ENCODE results near the gene KCNK15. TPM values are rescaled to one million over a fixed set of nuclear protein-coding genes. Genes with fewer than 3 reads are reported as not detected.

KCNK15 gene
- total and polyA plus RNA-seq, 10 of the 15 experiments (the other 5 are each of a cell fraction or from before 2014, with no cell fraction given) = not detected

DNA sequence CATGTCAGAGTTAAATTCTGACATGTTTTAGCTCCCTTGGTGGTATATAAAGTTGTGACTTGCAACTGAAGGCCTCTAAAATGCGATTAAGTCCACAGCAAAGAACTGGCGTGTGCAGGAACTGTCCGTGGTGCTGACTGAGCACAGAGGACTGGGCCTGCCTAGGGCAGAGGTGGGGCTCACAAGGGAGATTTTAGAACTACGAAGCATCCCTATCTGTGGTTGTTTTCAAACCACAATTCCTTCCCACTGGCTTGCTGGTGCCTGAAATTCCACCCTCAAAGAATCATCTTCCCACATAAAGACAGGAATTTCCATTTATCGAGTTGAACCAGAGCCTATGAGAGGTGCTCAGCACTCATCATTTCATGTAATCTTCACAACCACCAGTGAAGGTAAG is 34.6 kb downstream of the KCNK15 start:
- WGBS (ENCODE audit: insufficient coverage, insufficient replicate concordance, low lambda C conversion rate, missing lambda C conversion rate) = 27% methylated on average over 5 of the region's 5 CpGs
- no peak for FAIRE-seq
- SMC1A ChIA-PET (ENCODE audit: uncharacterized antibody, unreplicated experiment) = no interaction called here
- Histone ChIP-seq H2AFZ (ENCODE audit: control insufficient read depth, low read depth, low read length) (no peak overlapping the region), H3K79me2 (ENCODE audit: control insufficient read depth, insufficient read depth, low read length) (no peaks in the 10 kb centered on the region), H3K4me3 (no peak overlapping the region), H3K27me3 (replicated peaks in 1 of 2; ENCODE audit: control insufficient read depth in 2 of 2, insufficient read depth in 2 of 2, low read length in 1 of 2) (no peaks in the 10 kb centered on the region; a peak in 2 of 4 replicates), H3K9ac (ENCODE audit: control insufficient read depth, insufficient read depth, low read length) (no peak overlapping the region), H3K9me3 (replicated peaks; ENCODE audit: control insufficient read depth, insufficient read depth, low read length) (no peaks in the 10 kb centered on the region), H3K36me3 (ENCODE audit: control insufficient read depth in 2 of 2, insufficient read depth in 2 of 2, low read length in 1 of 2) (no peaks in the 10 kb centered on the region), H4K20me1 (ENCODE audit: control insufficient read depth, insufficient read depth) (peaks cover 4% of the 10 kb centered on the region; the same call in 1 of the 2 replicates), H3K4me2 (ENCODE audit: control insufficient read depth, insufficient read depth) (no peak overlapping the region), H3K4me1 (ENCODE audit: control insufficient read depth, insufficient read depth, low read length) (no peaks in the 10 kb centered on the region), H3K27ac (ENCODE audit: control insufficient read depth, insufficient read depth) (no peak overlapping the region)
- CTCF ChIA-PET = no interaction called here
- BruUV-seq (replicated peaks) = no TSS peak
- DNase-seq (ENCODE audit: low read depth, low spot score) = no peak
- in situ Hi-C loops (cut with MboI) = no loop called here
- RAD21 ChIA-PET (ENCODE audit: unreplicated experiment) = no interaction called here
- POLR2A ChIA-PET = no interaction called here
- intact Hi-C loops (cut with micrococcal nuclease; ENCODE audit: unreplicated experiment) = no loop called here
- ATAC-seq = 0 out of 3 replicates have a peak, but pooled peaks have one; percentile 43
- TF ChIP-seq ETV6 (conservative IDR thresholded peaks at IDR 0.05 in 1 of 2, IDR thresholded peaks at IDR 0.05 in 1 of 2; ENCODE audit: borderline replicate concordance in 1 of 2, low read depth in 1 of 2) (no peak), NFIC (IDR thresholded peaks at IDR 0.05; ENCODE audit: low read depth, low read length) (no peak)
- TF ChIP-seq, protein P1, sequence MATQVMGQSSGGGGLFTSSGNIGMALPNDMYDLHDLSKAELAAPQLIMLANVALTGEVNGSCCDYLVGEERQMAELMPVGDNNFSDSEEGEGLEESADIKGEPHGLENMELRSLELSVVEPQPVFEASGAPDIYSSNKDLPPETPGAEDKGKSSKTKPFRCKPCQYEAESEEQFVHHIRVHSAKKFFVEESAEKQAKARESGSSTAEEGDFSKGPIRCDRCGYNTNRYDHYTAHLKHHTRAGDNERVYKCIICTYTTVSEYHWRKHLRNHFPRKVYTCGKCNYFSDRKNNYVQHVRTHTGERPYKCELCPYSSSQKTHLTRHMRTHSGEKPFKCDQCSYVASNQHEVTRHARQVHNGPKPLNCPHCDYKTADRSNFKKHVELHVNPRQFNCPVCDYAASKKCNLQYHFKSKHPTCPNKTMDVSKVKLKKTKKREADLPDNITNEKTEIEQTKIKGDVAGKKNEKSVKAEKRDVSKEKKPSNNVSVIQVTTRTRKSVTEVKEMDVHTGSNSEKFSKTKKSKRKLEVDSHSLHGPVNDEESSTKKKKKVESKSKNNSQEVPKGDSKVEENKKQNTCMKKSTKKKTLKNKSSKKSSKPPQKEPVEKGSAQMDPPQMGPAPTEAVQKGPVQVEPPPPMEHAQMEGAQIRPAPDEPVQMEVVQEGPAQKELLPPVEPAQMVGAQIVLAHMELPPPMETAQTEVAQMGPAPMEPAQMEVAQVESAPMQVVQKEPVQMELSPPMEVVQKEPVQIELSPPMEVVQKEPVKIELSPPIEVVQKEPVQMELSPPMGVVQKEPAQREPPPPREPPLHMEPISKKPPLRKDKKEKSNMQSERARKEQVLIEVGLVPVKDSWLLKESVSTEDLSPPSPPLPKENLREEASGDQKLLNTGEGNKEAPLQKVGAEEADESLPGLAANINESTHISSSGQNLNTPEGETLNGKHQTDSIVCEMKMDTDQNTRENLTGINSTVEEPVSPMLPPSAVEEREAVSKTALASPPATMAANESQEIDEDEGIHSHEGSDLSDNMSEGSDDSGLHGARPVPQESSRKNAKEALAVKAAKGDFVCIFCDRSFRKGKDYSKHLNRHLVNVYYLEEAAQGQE (IDR thresholded peaks at IDR 0.05; ENCODE audit: low read depth, low read length) = peak; percentile 97

DNA sequence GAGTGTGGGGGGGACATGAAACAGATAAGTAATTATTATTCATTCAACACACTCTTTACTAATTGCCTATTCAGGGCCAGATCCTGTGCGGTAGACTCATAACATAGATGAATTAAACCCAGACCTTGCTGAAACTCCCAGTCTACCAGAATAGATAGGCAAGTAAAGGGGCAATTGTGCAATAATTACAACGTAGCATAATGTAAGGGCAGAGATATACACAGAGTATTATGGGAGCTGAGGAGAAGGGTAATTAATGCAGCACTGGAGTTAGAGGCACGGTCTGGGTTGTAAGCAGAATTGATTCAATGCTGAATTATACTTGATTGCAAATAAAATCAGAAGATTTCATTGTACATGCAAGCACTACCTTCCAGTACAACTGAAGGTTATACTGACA is 35.5 kb downstream of the KCNK15 start:
- no peak for FAIRE-seq
- H3K4me1 ChIP-seq (ENCODE audit: control insufficient read depth, insufficient read depth, low read length) = no peaks in the 10 kb centered on the region
- H3K27me3 ChIP-seq (replicated peaks in 1 of 2; ENCODE audit: control insufficient read depth in 2 of 2, insufficient read depth in 2 of 2, low read length in 1 of 2) = no peaks in the 10 kb centered on the region; a peak in 2 of 4 replicates
- DNase-seq (ENCODE audit: low read depth, low spot score) = no peak
- H3K4me2 ChIP-seq (ENCODE audit: control insufficient read depth, insufficient read depth) = no peak overlapping the region
- in situ Hi-C loops (cut with MboI) = no loop called here
- ChIA-PET RAD21 (ENCODE audit: unreplicated experiment) (no interaction called here), SMC1A (ENCODE audit: uncharacterized antibody, unreplicated experiment) (no interaction called here), POLR2A (no interaction called here), CTCF (interaction anchor here (0.6 kb wide), 1 partner anchor 174 kb away, joined by 3 read pairs; no protein-coding TSS in a partner anchor)
- no peaks in the 10 kb centered on the region for H3K79me2 ChIP-seq (ENCODE audit: control insufficient read depth, insufficient read depth, low read length)
- H3K9ac ChIP-seq (ENCODE audit: control insufficient read depth, insufficient read depth, low read length) = no peak overlapping the region
- no peak overlapping the region for H3K4me3 ChIP-seq
- BruUV-seq (replicated peaks) = no TSS peak
- no peak for ATAC-seq
- intact Hi-C loops (cut with micrococcal nuclease; ENCODE audit: unreplicated experiment) = no loop called here
- H3K36me3 ChIP-seq (ENCODE audit: control insufficient read depth in 2 of 2, insufficient read depth in 2 of 2, low read length in 1 of 2) = no peaks in the 10 kb centered on the region
- 34% methylated on average over 3 of the region's 3 CpGs for WGBS (ENCODE audit: insufficient coverage, insufficient replicate concordance, low lambda C conversion rate, missing lambda C conversion rate)
- H2AFZ ChIP-seq (ENCODE audit: control insufficient read depth, low read depth, low read length) = no peak overlapping the region
- H4K20me1 ChIP-seq (ENCODE audit: control insufficient read depth, insufficient read depth) = peaks cover 4% of the 10 kb centered on the region; the same call in 1 of the 2 replicates
- no peaks in the 10 kb centered on the region for H3K9me3 ChIP-seq (replicated peaks; ENCODE audit: control insufficient read depth, insufficient read depth, low read length)
- no peak overlapping the region for H3K27ac ChIP-seq (ENCODE audit: control insufficient read depth, insufficient read depth)
- TF ChIP-seq HDAC6 (IDR thresholded peaks at IDR 0.05; ENCODE audit: unreplicated experiment) = no peak
- TF ChIP-seq IKZF2 (IDR thresholded peaks at IDR 0.05) = no peak
- TF ChIP-seq, protein P2, sequence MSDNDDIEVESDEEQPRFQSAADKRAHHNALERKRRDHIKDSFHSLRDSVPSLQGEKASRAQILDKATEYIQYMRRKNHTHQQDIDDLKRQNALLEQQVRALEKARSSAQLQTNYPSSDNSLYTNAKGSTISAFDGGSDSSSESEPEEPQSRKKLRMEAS (IDR thresholded peaks at IDR 0.05; ENCODE audit: low read depth, low read length) = no peak
- TF ChIP-seq, protein P3, sequence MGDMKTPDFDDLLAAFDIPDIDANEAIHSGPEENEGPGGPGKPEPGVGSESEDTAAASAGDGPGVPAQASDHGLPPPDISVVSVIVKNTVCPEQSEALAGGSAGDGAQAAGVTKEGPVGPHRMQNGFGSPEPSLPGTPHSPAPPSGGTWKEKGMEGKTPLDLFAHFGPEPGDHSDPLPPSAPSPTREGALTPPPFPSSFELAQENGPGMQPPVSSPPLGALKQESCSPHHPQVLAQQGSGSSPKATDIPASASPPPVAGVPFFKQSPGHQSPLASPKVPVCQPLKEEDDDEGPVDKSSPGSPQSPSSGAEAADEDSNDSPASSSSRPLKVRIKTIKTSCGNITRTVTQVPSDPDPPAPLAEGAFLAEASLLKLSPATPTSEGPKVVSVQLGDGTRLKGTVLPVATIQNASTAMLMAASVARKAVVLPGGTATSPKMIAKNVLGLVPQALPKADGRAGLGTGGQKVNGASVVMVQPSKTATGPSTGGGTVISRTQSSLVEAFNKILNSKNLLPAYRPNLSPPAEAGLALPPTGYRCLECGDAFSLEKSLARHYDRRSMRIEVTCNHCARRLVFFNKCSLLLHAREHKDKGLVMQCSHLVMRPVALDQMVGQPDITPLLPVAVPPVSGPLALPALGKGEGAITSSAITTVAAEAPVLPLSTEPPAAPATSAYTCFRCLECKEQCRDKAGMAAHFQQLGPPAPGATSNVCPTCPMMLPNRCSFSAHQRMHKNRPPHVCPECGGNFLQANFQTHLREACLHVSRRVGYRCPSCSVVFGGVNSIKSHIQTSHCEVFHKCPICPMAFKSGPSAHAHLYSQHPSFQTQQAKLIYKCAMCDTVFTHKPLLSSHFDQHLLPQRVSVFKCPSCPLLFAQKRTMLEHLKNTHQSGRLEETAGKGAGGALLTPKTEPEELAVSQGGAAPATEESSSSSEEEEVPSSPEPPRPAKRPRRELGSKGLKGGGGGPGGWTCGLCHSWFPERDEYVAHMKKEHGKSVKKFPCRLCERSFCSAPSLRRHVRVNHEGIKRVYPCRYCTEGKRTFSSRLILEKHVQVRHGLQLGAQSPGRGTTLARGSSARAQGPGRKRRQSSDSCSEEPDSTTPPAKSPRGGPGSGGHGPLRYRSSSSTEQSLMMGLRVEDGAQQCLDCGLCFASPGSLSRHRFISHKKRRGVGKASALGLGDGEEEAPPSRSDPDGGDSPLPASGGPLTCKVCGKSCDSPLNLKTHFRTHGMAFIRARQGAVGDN (IDR thresholded peaks at IDR 0.05) = no peak
- no peak for TF ChIP-seq RB1 (IDR thresholded peaks at IDR 0.05; ENCODE audit: borderline replicate concordance)
